Measurements from ENCODE around the gene ZNG1A.
A peak's percentile ranks its signal among the peaks of the same experiment; 100 is the strongest.
"Not testable (repeated sequence)": the region's sequence is repeated elsewhere in the genome, so short reads cannot be mapped to it uniquely, and the experiment has no call there.

ZNG1A gene

DNA sequence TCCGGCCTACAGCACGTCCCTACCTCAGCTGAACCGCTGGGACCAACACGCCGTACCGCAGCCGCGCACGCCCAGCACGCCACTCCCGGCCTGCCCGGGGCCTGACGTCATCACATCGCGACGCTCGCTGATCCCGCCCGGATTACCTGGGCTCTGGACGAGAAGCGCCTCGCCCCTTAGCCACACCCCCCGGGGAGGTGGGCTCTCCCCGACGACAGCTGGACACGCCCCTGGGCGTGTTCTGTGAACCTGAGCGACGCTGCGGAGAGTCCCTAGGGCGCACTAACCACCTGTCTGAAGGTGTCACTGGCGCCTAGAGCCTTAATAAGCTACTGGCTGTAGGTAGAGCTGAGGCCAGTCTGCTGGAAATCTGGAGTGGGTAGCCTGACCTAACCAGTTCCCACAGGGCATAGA is at the start of gene ZNG1A:
Gene ZNG1A (minus strand): TSS at position 87 of the 414 bp plus-strand sequence. CDS start 87 bp downstream, outside the sequence.
- not testable (repeated sequence) for DNase-seq

DNA sequence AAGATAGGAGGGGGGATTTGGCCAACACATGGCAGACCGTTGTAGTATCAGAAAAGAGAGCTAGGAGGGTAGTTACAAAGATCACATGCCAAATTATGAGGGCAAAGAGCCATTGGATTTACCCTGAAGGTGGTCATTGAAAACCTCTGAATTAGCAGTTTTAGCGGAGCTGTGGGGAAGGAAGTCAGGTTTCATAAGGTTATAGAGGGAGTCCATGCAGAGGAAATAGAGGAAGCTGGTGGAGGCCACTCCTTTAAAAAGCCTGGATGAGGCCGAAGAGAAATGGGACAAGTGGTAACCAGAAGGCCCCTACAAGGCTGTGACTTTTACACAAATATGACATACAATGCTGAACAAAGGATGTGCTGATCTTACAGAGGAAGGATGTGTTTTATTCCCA is 49.0 kb upstream of the ZNG1A start:
- no peak for DNase-seq

- DNase-seq = no peak
Measured at GRCh38 chr9:224582-225520, 46.0 kb upstream of the ZNG1A start.

DNA sequence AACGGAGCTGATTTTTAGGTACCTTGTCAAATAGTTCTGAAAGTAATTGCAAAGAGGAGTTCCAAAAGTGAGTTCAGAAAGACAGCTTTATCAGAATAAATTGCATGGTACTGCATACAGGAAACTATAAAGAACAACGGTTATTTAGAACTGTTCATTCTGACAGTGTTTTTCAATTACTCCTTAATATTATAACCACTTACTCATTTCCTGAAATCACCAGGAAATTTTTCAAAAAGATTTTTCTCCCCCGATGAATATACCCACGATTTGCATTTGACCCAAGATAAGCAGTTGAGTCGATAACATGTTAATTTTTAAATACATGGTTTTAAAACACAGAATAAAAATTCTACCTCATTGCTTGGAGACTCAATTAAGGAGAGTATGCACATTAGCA is 45.2 kb upstream of the ZNG1A start:
- DNase-seq = no peak

- no peak for DNase-seq
Measured at GRCh38 chr9:223152-223551, 44.3 kb upstream of the ZNG1A start.

DNA sequence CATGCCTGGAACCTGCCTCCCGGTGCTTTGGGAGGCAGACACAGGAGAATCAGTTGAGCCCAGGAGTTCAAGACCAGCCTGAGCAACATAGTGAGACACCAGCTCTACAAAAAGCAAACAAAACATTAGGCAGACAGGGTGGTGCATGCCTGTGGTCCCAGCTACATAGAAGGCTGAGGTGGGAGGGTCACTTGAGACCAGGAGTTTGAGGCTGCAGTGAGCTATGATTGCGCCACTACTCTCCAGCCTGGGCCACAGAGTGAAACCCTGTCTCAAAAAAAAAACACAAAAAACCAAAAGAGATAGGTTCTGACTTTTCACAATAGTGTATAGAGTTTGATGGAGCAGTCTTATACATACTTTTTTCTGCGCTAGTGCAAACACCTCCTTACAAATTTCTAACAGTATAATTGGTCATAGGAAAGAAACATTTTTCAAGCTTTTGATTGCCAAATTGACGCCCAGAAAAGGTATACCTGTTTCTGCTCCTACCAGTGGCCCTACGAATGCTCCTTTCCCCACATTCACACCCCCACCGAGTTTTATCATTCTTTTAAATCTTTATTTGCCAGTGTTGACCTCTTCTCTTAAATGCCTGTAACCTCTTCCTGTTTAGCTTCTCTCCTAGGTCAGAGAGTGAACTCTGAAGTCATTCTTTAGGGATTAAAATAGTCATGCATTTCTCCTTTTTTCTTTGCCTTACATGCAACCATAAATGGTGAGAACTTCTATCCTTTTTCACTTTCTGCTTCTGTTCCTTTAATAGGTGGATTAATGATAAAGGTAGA is 43.3 kb upstream of the ZNG1A start:
- DNase-seq = no peak

- DNase-seq = no peak
Measured at GRCh38 chr9:219670-220365, 41.0 kb upstream of the ZNG1A start.

DNA sequence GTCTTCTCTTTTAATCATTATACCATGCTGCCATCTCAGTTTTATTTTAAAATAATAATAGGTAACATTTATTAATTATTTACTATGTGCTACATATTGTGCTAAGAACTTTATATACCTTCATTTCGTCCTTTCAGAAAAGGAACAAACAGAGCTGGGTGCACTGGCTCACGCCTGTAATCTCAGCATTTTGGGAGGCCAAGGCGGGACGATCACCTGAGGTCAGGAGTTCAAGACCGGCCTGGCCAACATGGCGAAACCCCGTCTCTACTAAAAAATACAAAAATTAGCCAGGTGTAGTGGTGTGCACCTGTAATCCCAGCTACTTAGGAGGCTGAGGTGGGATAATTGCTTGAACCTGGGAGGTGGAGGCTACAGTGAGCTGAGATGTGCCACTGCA is 40.2 kb upstream of the ZNG1A start:
- not testable (repeated sequence) for DNase-seq

GRCh38 chr9:217950-218349 is 39.1 kb upstream of the ZNG1A start:
- DNase-seq = no peak

- no peak for DNase-seq
Measured at GRCh38 chr9:216866-217265, 38.0 kb upstream of the ZNG1A start.

- DNase-seq = no peak
Measured at GRCh38 chr9:215631-216155, 36.8 kb upstream of the ZNG1A start.

DNA sequence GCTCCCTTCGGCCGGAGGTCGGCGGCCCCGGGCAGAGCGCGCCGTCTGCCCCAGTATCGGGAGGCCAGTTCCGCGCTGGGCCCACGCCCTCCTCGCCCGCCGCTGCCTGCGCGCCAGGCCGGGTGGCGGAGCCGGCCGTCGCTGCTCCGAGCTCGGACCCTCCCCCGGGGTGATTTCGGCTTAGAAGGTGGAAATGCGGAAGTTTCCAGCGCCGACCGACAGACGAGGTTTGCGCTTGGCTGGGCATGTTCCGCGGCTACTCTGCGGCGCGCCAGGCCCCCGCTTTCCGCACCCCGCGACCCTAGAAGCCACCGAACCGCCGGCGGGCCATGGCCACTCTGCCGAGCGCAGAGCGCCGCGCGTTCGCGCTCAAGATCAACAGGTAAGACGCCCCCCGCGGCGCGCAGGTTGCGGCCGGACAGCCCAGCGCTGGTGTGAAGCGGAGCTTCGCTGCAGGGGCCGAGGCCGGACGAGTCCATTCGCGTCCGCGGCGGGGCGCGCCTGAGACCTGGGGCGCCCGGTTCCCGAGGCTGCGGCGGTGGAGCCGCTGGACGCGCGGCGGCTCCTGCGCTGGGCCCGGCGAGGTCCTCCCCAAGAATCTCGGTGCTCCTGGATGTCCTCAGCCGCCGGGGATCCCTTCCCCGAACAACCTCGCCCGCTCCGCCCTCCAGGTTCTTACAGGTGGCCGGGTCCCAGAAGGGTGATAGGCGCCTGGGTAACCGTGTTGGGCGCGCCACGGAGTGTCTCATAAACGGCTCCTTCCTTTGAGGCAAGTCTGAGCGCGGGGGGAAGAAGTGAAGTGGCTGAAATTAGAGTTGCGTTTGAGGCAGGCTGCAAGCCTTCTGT is 36.0 kb upstream of the ZNG1A start, which contains the start of gene DOCK8:
Gene DOCK8 (plus strand): TSS at position 218 of the 846 bp plus-strand sequence. CDS start 112 bp downstream, at position 330.
- peak; percentile 8 for DNase-seq

DNA sequence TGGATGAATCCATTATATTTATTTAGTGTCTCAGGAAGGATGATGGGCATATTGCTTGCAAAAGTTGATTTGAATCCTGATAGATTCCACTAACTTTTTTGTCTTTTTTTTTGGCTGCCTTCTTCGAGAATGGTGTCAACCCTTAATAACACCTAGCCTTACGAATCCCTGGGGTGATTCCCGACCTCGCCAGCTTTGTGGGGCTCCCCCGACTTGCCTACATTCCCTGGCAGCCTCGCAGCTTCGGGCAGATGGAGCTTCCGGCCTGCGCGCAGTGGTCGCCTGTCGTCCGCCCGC is 35.4 kb upstream of the ZNG1A start:
- no peak for DNase-seq

- DNase-seq = not testable (repeated sequence)
Measured at GRCh38 chr9:213901-214300, 35.0 kb upstream of the ZNG1A start.

DNA sequence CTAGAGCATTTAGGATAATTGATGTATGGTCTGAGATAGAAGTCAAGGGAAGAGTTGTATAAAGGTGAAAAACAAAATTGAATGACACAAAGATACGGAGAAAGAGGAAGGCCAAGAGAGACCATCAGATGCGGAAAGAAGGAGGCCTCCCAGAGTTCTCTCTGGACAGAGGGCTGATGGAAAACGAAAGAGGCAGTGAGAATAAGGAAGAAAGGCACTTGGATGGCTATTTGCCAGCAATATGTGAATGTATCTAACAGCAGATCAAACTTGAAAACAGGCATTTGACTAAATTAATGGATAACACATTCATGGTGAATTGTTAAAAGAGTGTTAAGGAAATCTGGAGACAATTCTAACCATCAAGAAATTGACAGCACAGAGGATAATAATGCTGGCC is 33.4 kb upstream of the ZNG1A start:
- no peak for DNase-seq

DNA sequence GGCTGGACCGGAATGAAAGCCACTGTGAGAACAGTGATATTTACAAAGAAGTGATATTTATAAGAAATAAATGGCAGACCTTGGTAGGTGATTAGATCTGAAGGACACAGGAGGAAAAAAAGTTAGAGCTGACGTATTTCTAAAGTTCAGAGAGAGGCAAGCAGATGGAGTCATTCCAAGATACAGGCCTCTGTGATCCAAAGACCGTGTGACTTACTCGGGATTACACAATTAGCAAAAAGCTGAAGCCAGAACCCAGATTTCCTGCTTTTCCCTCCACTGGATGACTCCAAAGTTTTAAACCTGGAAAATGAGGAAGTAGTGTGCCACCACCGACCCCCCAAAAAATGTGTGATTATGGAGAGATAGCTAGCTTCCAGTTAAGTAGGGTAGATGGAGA is 32.7 kb upstream of the ZNG1A start:
- DNase-seq = no peak

DNA sequence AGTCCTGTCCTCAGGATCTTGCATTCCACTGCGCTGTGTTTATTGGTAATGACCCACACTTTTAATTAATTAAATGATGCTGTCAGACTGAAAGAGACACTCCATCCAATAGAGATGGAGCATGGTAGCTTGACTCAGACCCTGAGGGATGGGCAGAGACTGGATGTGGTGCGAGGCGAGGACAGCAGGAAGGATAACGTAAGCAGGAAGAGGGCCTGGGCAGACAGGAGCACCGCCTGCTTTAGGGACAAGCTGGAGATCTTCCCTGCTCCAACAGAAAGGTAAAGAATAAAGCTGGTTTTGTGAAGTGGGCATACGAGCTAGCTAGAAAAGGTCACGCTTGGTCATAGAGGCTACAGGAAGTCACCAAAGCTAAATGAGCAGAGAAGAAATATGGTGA is 32.2 kb upstream of the ZNG1A start:
- DNase-seq = no peak

DNA sequence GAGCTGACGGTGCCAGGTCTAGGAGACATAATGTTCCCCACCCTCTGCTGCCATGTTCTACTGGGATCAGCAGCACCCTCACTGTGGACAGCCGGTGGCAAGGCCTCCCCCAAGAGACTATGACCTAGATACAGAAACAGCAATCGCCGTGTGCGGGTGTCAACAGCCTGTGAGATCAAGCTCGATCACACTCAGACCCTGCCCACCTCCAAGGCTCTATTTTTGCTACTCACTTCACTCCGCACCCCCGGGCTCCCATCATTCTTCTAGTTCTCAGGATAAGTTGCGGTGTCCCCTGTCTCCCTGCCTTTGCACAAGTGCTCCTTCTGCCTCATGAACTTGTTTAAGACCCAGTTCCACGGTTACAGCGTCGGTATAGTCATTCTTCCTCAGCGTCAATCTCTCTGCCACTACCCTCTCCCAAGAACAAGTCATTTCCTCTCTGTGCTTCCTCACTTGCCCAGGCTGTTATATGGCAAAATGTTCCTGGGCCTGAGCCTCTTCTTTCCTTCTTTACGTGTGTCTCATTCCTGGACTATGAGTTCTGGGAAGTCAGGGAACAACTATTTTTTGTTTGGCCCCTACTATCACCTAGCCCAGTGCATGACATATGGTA is 30.4 kb upstream of the ZNG1A start:
- DNase-seq = no peak

DNA sequence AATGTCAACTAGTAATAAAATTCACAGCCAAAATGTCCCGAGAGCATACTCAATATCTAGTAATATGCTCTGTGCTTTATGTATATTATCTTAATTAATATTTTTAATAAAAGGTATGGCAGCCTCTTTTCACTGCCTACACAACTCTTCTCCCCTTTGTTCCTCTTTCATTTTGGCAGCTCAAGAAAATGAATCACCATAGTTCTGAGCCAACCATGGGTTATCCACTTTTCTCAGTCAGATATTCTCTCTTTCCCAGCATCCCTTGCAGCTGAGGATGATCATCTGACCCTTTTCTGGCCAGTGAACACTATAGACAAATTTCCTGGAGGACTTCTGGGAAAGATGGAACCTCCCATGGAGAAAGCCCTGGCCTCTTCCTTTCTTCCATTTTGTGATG is 27.6 kb upstream of the ZNG1A start:
- DNase-seq = no peak

DNA sequence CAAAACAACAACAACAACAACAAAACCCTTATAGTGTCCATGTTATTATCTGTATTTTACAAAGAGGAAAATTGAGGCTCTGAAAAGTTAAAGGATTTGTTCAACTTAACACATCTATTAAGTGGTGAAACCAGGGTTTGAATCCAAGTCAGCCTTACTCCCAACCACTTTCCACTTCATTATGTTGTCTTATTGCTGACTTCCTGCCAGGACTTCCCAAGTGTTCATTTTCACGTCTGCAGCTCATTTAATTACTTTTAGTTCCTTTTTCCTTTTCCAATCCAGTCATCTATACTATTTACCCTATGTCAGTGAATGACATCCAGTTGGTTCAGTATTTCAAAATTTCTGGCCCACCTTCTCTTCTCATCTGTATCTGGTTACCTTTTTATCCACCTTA is 20.7 kb upstream of the ZNG1A start:
- DNase-seq = not testable (repeated sequence)

DNA sequence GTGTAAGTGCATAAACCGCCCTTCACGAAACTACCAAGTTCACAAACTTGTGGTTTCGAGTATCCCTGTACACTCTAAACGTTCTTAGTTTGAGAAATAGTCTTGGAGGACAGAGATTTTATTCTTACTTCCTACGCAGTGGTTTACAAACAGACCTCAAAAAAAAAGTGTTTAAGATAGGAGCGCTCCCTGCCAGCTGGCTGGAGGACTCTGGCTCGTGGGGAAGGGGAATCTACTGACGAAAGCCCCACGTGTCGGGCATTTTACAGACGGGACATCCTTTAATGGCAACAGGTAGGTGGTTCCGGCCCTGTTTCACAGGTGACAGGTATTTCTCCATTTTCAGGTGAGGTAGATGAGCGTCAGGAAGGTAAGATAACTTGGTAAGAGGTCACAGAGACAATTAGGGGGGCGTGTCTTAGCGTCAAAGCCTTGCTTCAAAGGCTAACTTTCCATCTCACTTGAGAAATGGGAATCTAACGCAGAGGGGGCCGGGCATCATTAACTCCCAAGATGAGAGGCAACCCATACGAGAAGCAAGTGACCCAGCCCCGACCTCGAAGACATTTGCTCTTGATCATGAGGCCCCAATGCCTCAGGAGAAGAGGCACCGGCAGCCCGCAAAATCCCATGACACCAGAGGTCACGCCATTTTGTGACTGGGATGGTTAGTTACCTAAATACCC is 573 bp downstream of the ZNG1A start:
- DNase-seq = not testable (repeated sequence)

Data from DMS153 (cell line).